ENCODE measurements around the gene OSTN.

Gene OSTN

DNA sequence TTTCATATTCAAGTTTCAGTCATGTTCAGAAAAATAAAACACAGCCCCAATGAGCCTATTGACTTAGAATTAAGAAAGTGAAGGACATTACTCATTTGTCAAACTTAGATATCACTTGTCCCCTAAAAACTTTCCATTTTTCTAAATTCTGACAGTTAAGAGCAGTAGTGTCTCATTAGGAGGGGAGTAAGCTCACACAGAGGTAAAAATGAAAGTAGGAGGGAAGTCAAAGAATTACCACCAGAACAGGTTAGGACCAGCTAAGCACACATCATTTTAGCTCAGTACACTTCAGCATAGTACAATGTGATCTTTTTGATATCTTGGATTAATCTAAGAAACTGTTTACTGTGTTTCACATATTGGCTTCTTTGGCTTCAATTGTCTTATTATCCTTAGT, 64.3 kb downstream of the OSTN start:
- no peak overlapping the region for H3K4me3 ChIP-seq (replicated peaks; ENCODE audit: insufficient read depth, low read length)
- TF ChIP-seq POLR2AphosphoS5 (IDR thresholded peaks at IDR 0.05; ENCODE audit: low read depth), result no peak
- TF ChIP-seq, protein P1, sequence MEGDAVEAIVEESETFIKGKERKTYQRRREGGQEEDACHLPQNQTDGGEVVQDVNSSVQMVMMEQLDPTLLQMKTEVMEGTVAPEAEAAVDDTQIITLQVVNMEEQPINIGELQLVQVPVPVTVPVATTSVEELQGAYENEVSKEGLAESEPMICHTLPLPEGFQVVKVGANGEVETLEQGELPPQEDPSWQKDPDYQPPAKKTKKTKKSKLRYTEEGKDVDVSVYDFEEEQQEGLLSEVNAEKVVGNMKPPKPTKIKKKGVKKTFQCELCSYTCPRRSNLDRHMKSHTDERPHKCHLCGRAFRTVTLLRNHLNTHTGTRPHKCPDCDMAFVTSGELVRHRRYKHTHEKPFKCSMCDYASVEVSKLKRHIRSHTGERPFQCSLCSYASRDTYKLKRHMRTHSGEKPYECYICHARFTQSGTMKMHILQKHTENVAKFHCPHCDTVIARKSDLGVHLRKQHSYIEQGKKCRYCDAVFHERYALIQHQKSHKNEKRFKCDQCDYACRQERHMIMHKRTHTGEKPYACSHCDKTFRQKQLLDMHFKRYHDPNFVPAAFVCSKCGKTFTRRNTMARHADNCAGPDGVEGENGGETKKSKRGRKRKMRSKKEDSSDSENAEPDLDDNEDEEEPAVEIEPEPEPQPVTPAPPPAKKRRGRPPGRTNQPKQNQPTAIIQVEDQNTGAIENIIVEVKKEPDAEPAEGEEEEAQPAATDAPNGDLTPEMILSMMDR (IDR thresholded peaks at IDR 0.05; ENCODE audit: insufficient read depth, low read length), result no peak
- no peak for DNase-seq (ENCODE audit: low read depth in 1 of 2, low spot score in 1 of 2)
- H3K27ac ChIP-seq (replicated peaks), result no peak overlapping the region
- H3K27me3 ChIP-seq (ENCODE audit: insufficient read depth, poor library complexity, severe bottlenecking), result no peaks in the 10 kb centered on the region

GRCh38 chr3:191263850-191264249, 64.8 kb downstream of the OSTN start:
- DNase-seq (ENCODE audit: low read depth in 1 of 2, low spot score in 1 of 2), result no peak
- H3K4me3 ChIP-seq (replicated peaks; ENCODE audit: insufficient read depth, low read length), result no peak overlapping the region
- no peak overlapping the region for H3K27ac ChIP-seq (replicated peaks)
- no peaks in the 10 kb centered on the region for H3K27me3 ChIP-seq (ENCODE audit: insufficient read depth, poor library complexity, severe bottlenecking)
- no peak for TF ChIP-seq POLR2AphosphoS5 (IDR thresholded peaks at IDR 0.05; ENCODE audit: low read depth)
- no peak for TF ChIP-seq GABPA (IDR thresholded peaks at IDR 0.05; ENCODE audit: low read depth)
- TF ChIP-seq REST (IDR thresholded peaks at IDR 0.05; ENCODE audit: insufficient replicate concordance, low read depth), result no peak
- TF ChIP-seq, protein P1 (IDR thresholded peaks at IDR 0.05; ENCODE audit: insufficient read depth, low read length), result no peak
- TF ChIP-seq SPI1 (IDR thresholded peaks at IDR 0.05; ENCODE audit: borderline replicate concordance, low read depth), result no peak

- no peak overlapping the region for H3K4me3 ChIP-seq (replicated peaks; ENCODE audit: insufficient read depth, low read length)
- no peak for DNase-seq (ENCODE audit: low read depth in 1 of 2, low spot score in 1 of 2)
- no peaks in the 10 kb centered on the region for H3K27me3 ChIP-seq (ENCODE audit: insufficient read depth, poor library complexity, severe bottlenecking)
- no peak overlapping the region for H3K27ac ChIP-seq (replicated peaks)
- no peak for TF ChIP-seq GABPA (IDR thresholded peaks at IDR 0.05; ENCODE audit: low read depth)
- TF ChIP-seq, protein P1 (IDR thresholded peaks at IDR 0.05; ENCODE audit: insufficient read depth, low read length), result no peak
- no peak for TF ChIP-seq REST (IDR thresholded peaks at IDR 0.05; ENCODE audit: insufficient replicate concordance, low read depth)
- TF ChIP-seq SPI1 (IDR thresholded peaks at IDR 0.05; ENCODE audit: borderline replicate concordance, low read depth), result no peak
- no peak for TF ChIP-seq POLR2AphosphoS5 (IDR thresholded peaks at IDR 0.05; ENCODE audit: low read depth)
These were observed 69.7 kb downstream of the OSTN start for GRCh38 chr3:191268737-191269136.

DNA sequence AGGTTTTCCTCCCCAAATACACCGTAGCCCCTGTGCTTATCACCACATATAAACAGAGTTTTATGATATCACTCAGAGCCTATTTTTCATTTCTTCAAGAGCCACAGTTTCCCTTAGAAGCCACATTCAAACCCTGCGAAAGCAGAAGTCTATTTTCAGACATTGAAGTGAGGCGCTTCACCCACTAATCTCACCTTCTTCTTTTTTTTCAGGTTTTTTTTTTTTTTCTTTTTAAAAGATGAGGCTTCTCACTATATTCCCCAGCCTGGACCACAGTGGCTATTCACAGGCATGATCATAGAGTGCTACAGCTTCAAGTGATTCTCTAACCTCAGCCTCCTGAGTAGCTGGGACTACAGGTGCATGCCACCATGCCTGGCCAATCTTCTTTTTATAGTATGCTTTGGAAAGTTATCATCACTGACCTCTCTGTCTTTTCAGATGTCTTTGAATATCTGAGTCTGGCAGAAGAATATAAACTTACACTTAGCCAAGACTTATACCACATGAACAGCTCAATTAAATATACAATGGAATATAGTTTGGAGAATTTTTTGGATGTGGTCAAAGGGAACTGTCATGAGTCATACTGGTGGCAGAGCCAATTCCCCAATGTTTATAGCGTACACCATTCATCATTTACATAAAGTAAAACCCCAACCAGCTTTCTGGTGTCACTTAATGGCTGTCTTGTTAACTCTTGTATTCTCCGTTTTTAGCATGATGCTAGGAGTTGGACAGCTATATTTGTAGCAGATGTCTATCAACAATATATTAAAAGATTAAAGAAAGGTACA, 70.4 kb downstream of the OSTN start:
- no peak overlapping the region for H3K27ac ChIP-seq (replicated peaks)
- DNase-seq (ENCODE audit: low read depth in 1 of 2, low spot score in 1 of 2), result no peak
- no peaks in the 10 kb centered on the region for H3K27me3 ChIP-seq (ENCODE audit: insufficient read depth, poor library complexity, severe bottlenecking)
- TF ChIP-seq SPI1 (IDR thresholded peaks at IDR 0.05; ENCODE audit: borderline replicate concordance, low read depth), result no peak
- TF ChIP-seq REST (IDR thresholded peaks at IDR 0.05; ENCODE audit: insufficient replicate concordance, low read depth), result no peak
- TF ChIP-seq, protein P1 (IDR thresholded peaks at IDR 0.05; ENCODE audit: insufficient read depth, low read length), result no peak
- no peak for TF ChIP-seq GABPA (IDR thresholded peaks at IDR 0.05; ENCODE audit: low read depth)
- TF ChIP-seq POLR2AphosphoS5 (IDR thresholded peaks at IDR 0.05; ENCODE audit: low read depth), result no peak
- H3K4me3 ChIP-seq (replicated peaks; ENCODE audit: insufficient read depth, low read length), result no peak overlapping the region

Data from HL-60 (cell line).